Gastrocnemius medialis (tissue), 4 donors: ENCODE measurements around the gene GARRE1. TPM values are rescaled to one million over a fixed set of nuclear protein-coding genes. Genes with fewer than 3 reads are reported as not detected.

Experiments
- ATAC-seq, 2 donors: fragments of 150-250 bp; one replicate each; pipeline ENCODE4 v1.9.1; 2016
- DNase-seq, 2 donors: peaks; one replicate each; pipeline ENCODE4 v3.0.0-alpha.2; 2019
- H3K27ac ChIP-seq, 4 donors: fragments of 200-600 bp; sonication (generic); 1 replicate in 1 of 4; 2 replicates in 3 of 4; pipeline ENCODE4 v1.5.1; 2016 to 2018; ENCODE audit warnings: mild to moderate bottlenecking in 2 of 4, moderate library complexity in 1 of 4
- H3K27me3 ChIP-seq, 3 donors: fragments of 200-600 bp; sonication (generic) in 2 of 3; 1 replicate in 1 of 3; 2 replicates in 2 of 3; pipeline versions ENCODE4 v1.5.1 to v1.6.0; 2016 to 2019; ENCODE audit warnings: mild to moderate bottlenecking in 1 of 3, moderate library complexity in 1 of 3
- H3K36me3 ChIP-seq, 2 donors: fragments of 200-600 bp; sonication (generic) in 1 of 2; one replicate each; pipeline ENCODE4 v1.5.1; 2017 to 2018
- H3K4me1 ChIP-seq, 2 donors: fragments of 200-600 bp; sonication (generic) in 1 of 2; one replicate each; pipeline ENCODE4 v1.5.1; 2016 to 2017; ENCODE audit warnings: mild to moderate bottlenecking in 2 of 2
- H3K4me3 ChIP-seq, 4 donors: fragments of 200-600 bp; sonication (generic) in 3 of 4; 1 replicate in 1 of 4; 2 replicates in 3 of 4; pipeline ENCODE4 v1.5.1; 2016 to 2019; ENCODE audit warnings: mild to moderate bottlenecking in 2 of 4
- H3K9me3 ChIP-seq, 3 donors: fragments of 200-600 bp; sonication (generic) in 2 of 3; 1 replicate in 1 of 3; 2 replicates in 2 of 3; pipeline ENCODE4 v1.5.1; 2016 to 2019
- POLR2A ChIP-seq, 2 donors: fragments of 450-650 bp; IDR thresholded peaks; one replicate each; pipeline ENCODE4 v1.6.1; 2017; ENCODE audit warnings: antibody characterized with exemption in 2 of 2, mild to moderate bottlenecking in 2 of 2, moderate library complexity in 2 of 2
- in situ Hi-C, 4 donors: fragments of 200-750 bp; cut with MboI; loops; one replicate each; pipeline versions ENCODE4 v1.15.0 to v1.8.0; 2017; ENCODE audit warnings: low sequenced_read_pairs in 4 of 4
- intact Hi-C: fragments of 100-400 bp; cut with DNase I; formaldehyde crosslinking; loops from one replicate; pipeline ENCODE4 v1.15.1; 2023; ENCODE audit warnings: low total_unique reads
- total RNA-seq, 4 donors: library from RNA; depleted of rRNA; stranded (reverse); fragments of >200 nt; gene quantifications; one replicate each; pipeline versions ENCODE4 v1.1.0 to v1.2.3, GENCODE V29; 2016
- TF ChIP-seq, protein P1 (sequence below), 5 experiments: fragments of 450-650 bp in 3 of 5; fragments of 200-600 bp in 2 of 5; sonication (generic) in 2 of 5; IDR thresholded peaks in 4 of 5; conservative IDR thresholded peaks in 1 of 5; 1 replicate in 4 of 5; 2 replicates in 1 of 5; pipeline ENCODE4 v1.5.1; 2016 to 2019; ENCODE audit warnings: antibody characterized with exemption in 5 of 5, mild to moderate bottlenecking in 3 of 5, moderate library complexity in 3 of 5

Gene GARRE1
- total RNA-seq, 4 donors from 2014 or later: 21.8 to 34.3 (median 24.8) TPM

DNA sequence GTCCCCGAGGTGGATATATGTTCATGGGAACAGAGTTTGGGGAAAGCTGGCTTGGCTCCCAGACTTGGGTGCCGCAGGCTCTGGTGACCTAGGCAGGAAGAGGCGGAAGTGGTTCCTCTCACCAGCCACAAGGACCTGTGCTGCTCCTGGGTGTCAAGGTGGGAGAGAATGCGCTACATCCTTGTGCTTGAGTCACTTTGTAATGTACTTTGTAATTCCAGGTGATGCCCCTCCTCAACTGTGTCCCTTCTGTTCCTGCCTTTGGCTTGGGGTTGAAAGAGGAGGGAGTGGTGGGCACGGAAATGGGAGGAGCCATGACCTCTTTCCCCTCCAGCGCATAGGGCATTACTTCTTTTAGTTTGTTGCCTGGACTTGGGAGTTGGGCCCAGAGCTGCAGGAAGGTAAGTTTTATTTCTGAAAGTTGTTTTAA, 10.9 kb downstream of the GARRE1 start:
- peaks cover 51 to 52% of the 10 kb centered on the region in 2 donors for H3K4me1 ChIP-seq
- H3K4me3 ChIP-seq: peak overlapping the region in 3 of 4 donors; percentile 22 to 42 (median 35)
- no peaks in the 10 kb centered on the region for H3K9me3 ChIP-seq
- in situ Hi-C loops (no loop called here), intact Hi-C loops (loop anchor here (10.0 kb wide), 1 partner anchor 410 kb away; the partner anchor contains the start of genes SCGB2B2 and ZNF302)
- DNase-seq (no peak), ATAC-seq (no peak)
- no peaks in the 10 kb centered on the region for H3K27me3 ChIP-seq
- H3K27ac ChIP-seq: peak overlapping the region; percentile 74 to 84 (median 82)
- peak; percentile 41 to 66 for TF ChIP-seq POLR2A (IDR thresholded peaks at IDR 0.05)
- TF ChIP-seq, protein P1, sequence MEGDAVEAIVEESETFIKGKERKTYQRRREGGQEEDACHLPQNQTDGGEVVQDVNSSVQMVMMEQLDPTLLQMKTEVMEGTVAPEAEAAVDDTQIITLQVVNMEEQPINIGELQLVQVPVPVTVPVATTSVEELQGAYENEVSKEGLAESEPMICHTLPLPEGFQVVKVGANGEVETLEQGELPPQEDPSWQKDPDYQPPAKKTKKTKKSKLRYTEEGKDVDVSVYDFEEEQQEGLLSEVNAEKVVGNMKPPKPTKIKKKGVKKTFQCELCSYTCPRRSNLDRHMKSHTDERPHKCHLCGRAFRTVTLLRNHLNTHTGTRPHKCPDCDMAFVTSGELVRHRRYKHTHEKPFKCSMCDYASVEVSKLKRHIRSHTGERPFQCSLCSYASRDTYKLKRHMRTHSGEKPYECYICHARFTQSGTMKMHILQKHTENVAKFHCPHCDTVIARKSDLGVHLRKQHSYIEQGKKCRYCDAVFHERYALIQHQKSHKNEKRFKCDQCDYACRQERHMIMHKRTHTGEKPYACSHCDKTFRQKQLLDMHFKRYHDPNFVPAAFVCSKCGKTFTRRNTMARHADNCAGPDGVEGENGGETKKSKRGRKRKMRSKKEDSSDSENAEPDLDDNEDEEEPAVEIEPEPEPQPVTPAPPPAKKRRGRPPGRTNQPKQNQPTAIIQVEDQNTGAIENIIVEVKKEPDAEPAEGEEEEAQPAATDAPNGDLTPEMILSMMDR (IDR thresholded peaks at IDR 0.05 in 4 of 5, conservative IDR thresholded peaks at IDR 0.05 in 1 of 5): no peak
- H3K36me3 ChIP-seq: no peaks in the 10 kb centered on the region

DNA sequence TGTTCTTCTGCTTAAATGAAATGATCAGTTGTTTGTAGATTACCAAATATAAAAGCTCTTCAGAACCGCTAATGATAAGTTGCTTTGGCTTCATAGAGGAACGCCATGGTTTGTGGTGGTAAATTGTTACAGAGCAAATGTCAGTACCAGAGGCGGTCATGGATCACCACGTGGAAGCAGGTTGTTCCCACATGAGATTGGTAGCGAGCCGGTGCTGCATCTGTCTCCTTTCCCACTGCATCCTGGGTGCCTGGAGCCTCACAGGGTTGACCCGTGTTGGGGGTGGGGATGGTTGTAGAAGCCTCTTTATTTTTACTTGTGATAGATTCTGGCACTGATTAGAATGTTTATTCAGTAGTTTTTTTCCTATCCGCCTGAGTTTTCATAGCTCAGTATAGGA, 14.7 kb downstream of the GARRE1 start:
- H3K27me3 ChIP-seq: no peaks in the 10 kb centered on the region
- H3K4me3 ChIP-seq: peak overlapping the region in 2 of 4 donors; percentile 11 to 17
- H3K9me3 ChIP-seq: no peaks in the 10 kb centered on the region
- intact Hi-C loops (loop anchor here (10.0 kb wide), 1 partner anchor 406 kb away; the partner anchor contains the start of genes SCGB2B2 and ZNF302), in situ Hi-C loops (no loop called here)
- H3K4me1 ChIP-seq: peaks cover 60 to 66% of the 10 kb centered on the region in 2 donors
- no peaks in the 10 kb centered on the region for H3K36me3 ChIP-seq
- no peak for ATAC-seq
- H3K27ac ChIP-seq: peak overlapping the region; percentile 74 to 84 (median 82)
- DNase-seq: no peak
- no peak for TF ChIP-seq POLR2A (IDR thresholded peaks at IDR 0.05)
- TF ChIP-seq, protein P1 (IDR thresholded peaks at IDR 0.05 in 4 of 5, conservative IDR thresholded peaks at IDR 0.05 in 1 of 5): no peak

GRCh38 chr19:34269489-34269888, 15.1 kb downstream of the GARRE1 start:
- H3K4me1 ChIP-seq: peaks cover 64 to 69% of the 10 kb centered on the region in 2 donors

DNA sequence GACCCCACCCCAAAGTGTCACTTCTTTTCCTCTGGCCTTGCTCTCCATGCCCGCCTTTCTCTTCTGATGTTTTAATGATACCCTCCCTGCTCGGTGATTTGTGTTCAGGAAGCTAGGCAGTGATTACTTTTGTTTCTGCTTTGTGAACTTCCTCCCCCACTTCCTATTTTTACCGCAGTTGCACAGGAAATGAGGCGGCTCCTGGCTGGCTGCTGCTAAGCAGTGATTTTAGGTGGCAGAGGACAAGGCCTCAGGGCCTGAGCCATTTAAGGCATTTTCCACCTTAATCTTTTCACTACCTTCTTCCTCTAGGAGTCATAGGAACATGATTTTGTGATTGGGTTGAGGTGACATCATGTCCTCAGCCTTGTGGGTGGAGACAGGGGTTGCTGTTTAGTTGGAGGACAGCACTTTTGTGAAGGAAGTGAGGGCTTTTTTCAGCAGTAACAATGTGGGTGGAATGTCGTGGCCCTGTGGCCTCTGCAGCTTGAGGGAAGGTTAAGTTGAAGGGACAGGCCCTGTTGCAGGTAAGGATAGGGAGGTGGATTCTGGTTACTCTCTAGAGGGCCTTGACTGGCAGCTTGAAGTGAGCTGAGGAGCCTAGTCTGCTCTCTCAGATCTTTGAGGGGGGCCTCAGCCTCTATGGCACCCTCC, 15.7 kb downstream of the GARRE1 start:
- peak overlapping the region; percentile 74 to 84 (median 82) for H3K27ac ChIP-seq
- intact Hi-C loops: loop anchor here (10.0 kb wide), 1 partner anchor 405 kb away; the partner anchor contains the start of genes SCGB2B2 and ZNF302
- peak; percentile 64 to 70 for ATAC-seq
- DNase-seq: peak; percentile 27 to 37
- TF ChIP-seq POLR2A (IDR thresholded peaks at IDR 0.05): peak; percentile 28 to 65
- TF ChIP-seq, protein P1 (IDR thresholded peaks at IDR 0.05 in 4 of 5, conservative IDR thresholded peaks at IDR 0.05 in 1 of 5): no peak
- no peaks in the 10 kb centered on the region for H3K36me3 ChIP-seq
- no peaks in the 10 kb centered on the region for H3K9me3 ChIP-seq
- H3K27me3 ChIP-seq: no peaks in the 10 kb centered on the region
- peak overlapping the region in 3 of 4 donors; percentile 4 to 29 (median 5) for H3K4me3 ChIP-seq
- in situ Hi-C loops: no loop called here
- H3K4me1 ChIP-seq: peaks cover 67% of the 10 kb centered on the region in 2 donors

More at GRCh38 chr19:34269489-34269888, 15.1 kb downstream of the GARRE1 start:
- TF ChIP-seq, protein P1 (IDR thresholded peaks at IDR 0.05 in 4 of 5, conservative IDR thresholded peaks at IDR 0.05 in 1 of 5): no peak
- no peak for TF ChIP-seq POLR2A (IDR thresholded peaks at IDR 0.05)
- intact Hi-C loops: loop anchor here (10.0 kb wide), 1 partner anchor 405 kb away; the partner anchor contains the start of genes SCGB2B2 and ZNF302
- no peak for DNase-seq
- Histone ChIP-seq H3K4me3 (peak overlapping the region in 1 of 4 donors; percentile 10), H3K27ac (peak overlapping the region; percentile 74 to 84 (median 82)), H3K9me3 (no peaks in the 10 kb centered on the region), H3K36me3 (no peaks in the 10 kb centered on the region), H3K27me3 (no peaks in the 10 kb centered on the region)
- in situ Hi-C loops: no loop called here
- peak in 1 of 2 donors; percentile 29 for ATAC-seq
